Ascending aorta (tissue), 2 donors: ENCODE results near the gene EIF4E1B. TPM values are rescaled to one million over a fixed set of nuclear protein-coding genes. Genes with fewer than 3 reads are reported as not detected.

Source experiments
- DNase-seq, 2 donors: peaks; one replicate each; pipeline ENCODE4 v3.0.0-alpha.2; 2019; ENCODE audit warnings: low spot score in 2 of 2
- H3K27ac ChIP-seq, 2 donors: fragments of 200-600 bp; sonication (generic); one replicate each; pipeline ENCODE4 v1.5.1; 2016 to 2017; ENCODE audit warnings: mild to moderate bottlenecking in 1 of 2
- H3K27me3 ChIP-seq: fragments of 200-600 bp; sonication (generic); one replicate; pipeline ENCODE4 v1.5.1; 2017
- H3K36me3 ChIP-seq, 2 donors: fragments of 200-600 bp; sonication (generic); one replicate each; pipeline ENCODE4 v1.5.1; 2016
- H3K4me1 ChIP-seq, 2 donors: fragments of 200-600 bp; sonication (generic); one replicate each; pipeline ENCODE4 v1.5.1; 2016 to 2017; ENCODE audit warnings: mild to moderate bottlenecking in 1 of 2
- H3K4me3 ChIP-seq, 2 donors: fragments of 200-600 bp; sonication (generic); one replicate each; pipeline ENCODE4 v1.5.1; 2016 to 2017; ENCODE audit warnings: mild to moderate bottlenecking in 1 of 2
- H3K9me3 ChIP-seq, 2 donors: fragments of 200-600 bp; sonication (generic); one replicate each; pipeline ENCODE4 v1.5.1; 2016
- intact Hi-C: fragments of 100-400 bp; cut with DNase I; formaldehyde crosslinking; loops from one replicate; pipeline ENCODE4 v1.15.1; 2023
- total RNA-seq: library from RNA; depleted of rRNA; stranded (reverse); fragments of >200 nt; gene quantifications from one replicate; pipeline ENCODE4 v1.1.0, GENCODE V29; 2016
- TF ChIP-seq, protein P1 (sequence below), 3 experiments: fragments of 200-600 bp in 2 of 3; fragments of 450-650 bp in 1 of 3; sonication (generic) in 2 of 3; IDR thresholded peaks; one replicate each; pipeline ENCODE4 v1.5.1; 2016 to 2019; ENCODE audit warnings: antibody characterized with exemption in 3 of 3, mild to moderate bottlenecking in 1 of 3, moderate library complexity in 1 of 3

The EIF4E1B gene
- total RNA-seq, 1 donor from 2014 or later: not detected

GRCh38 chr5:176679365-176680225, 49.1 kb downstream of the EIF4E1B start:
- Histone ChIP-seq H3K4me3 (no peak overlapping the region), H3K9me3 (no peaks in the 10 kb centered on the region), H3K27me3 (no peaks in the 10 kb centered on the region), H3K4me1 (no peaks in the 10 kb centered on the region), H3K27ac (no peak overlapping the region), H3K36me3 (no peaks in the 10 kb centered on the region)
- TF ChIP-seq, protein P1, sequence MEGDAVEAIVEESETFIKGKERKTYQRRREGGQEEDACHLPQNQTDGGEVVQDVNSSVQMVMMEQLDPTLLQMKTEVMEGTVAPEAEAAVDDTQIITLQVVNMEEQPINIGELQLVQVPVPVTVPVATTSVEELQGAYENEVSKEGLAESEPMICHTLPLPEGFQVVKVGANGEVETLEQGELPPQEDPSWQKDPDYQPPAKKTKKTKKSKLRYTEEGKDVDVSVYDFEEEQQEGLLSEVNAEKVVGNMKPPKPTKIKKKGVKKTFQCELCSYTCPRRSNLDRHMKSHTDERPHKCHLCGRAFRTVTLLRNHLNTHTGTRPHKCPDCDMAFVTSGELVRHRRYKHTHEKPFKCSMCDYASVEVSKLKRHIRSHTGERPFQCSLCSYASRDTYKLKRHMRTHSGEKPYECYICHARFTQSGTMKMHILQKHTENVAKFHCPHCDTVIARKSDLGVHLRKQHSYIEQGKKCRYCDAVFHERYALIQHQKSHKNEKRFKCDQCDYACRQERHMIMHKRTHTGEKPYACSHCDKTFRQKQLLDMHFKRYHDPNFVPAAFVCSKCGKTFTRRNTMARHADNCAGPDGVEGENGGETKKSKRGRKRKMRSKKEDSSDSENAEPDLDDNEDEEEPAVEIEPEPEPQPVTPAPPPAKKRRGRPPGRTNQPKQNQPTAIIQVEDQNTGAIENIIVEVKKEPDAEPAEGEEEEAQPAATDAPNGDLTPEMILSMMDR (IDR thresholded peaks at IDR 0.05): no peak
- intact Hi-C loops: no loop called here
- no peak for DNase-seq

DNA sequence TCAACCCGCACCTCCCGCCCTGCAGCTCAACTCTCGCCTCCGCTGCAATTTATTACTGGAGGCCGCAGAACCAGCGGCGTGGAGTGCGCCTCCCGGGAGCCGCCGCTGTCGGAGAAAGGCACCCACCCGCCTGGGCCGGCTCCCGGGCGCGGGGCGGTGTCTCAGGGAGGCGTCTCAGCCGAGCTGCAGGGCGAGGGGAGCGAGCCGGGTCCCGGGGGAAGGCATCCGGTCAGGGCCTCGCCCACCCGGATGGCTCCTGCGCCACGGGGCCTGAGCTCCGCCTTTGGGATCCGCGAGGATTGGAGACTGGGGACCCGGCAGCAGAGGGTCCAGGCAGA, 49.7 kb downstream of the EIF4E1B start:
- no peaks in the 10 kb centered on the region for H3K27me3 ChIP-seq
- no peak overlapping the region for H3K4me3 ChIP-seq
- intact Hi-C loops: no loop called here
- H3K27ac ChIP-seq: no peak overlapping the region
- TF ChIP-seq, protein P1 (IDR thresholded peaks at IDR 0.05): no peak
- no peaks in the 10 kb centered on the region for H3K9me3 ChIP-seq
- no peaks in the 10 kb centered on the region for H3K4me1 ChIP-seq
- no peak for DNase-seq
- H3K36me3 ChIP-seq: no peaks in the 10 kb centered on the region

- H3K27ac ChIP-seq: no peak overlapping the region
- no peaks in the 10 kb centered on the region for H3K27me3 ChIP-seq
- no peak for DNase-seq
- TF ChIP-seq, protein P1 (IDR thresholded peaks at IDR 0.05): no peak
- H3K4me3 ChIP-seq: no peak overlapping the region
- no peaks in the 10 kb centered on the region for H3K36me3 ChIP-seq
- intact Hi-C loops: no loop called here
- no peaks in the 10 kb centered on the region for H3K9me3 ChIP-seq
- H3K4me1 ChIP-seq: no peaks in the 10 kb centered on the region
Measured at GRCh38 chr5:176682016-176682531, 51.6 kb downstream of the EIF4E1B start.

- Histone ChIP-seq H3K27me3 (no peaks in the 10 kb centered on the region), H3K27ac (no peak overlapping the region), H3K36me3 (no peaks in the 10 kb centered on the region), H3K4me3 (no peak overlapping the region), H3K9me3 (no peaks in the 10 kb centered on the region), H3K4me1 (no peaks in the 10 kb centered on the region)
- DNase-seq: no peak
- TF ChIP-seq, protein P1 (IDR thresholded peaks at IDR 0.05): no peak
- intact Hi-C loops: no loop called here
Measured at GRCh38 chr5:176685010-176685409, 54.5 kb downstream of the EIF4E1B start.

- Histone ChIP-seq H3K36me3 (no peaks in the 10 kb centered on the region), H3K4me3 (no peak overlapping the region), H3K27ac (no peak overlapping the region), H3K27me3 (no peaks in the 10 kb centered on the region), H3K9me3 (no peaks in the 10 kb centered on the region), H3K4me1 (no peaks in the 10 kb centered on the region)
- TF ChIP-seq, protein P1 (IDR thresholded peaks at IDR 0.05): no peak
- DNase-seq: no peak
- intact Hi-C loops: no loop called here
Measured at GRCh38 chr5:176687247-176687646, 56.8 kb downstream of the EIF4E1B start.
